DMS53 treated with DMSO at 0.1 percent for 48 hours (cell line): ENCODE data around the gene CCNE1.

Experiments
- DNase-seq: peaks from one replicate; lab custom pipeline; 2025; ENCODE audit not compliant: unreplicated experiment; lab: John Stamatoyannopoulos, UW

CCNE1 gene

DNA sequence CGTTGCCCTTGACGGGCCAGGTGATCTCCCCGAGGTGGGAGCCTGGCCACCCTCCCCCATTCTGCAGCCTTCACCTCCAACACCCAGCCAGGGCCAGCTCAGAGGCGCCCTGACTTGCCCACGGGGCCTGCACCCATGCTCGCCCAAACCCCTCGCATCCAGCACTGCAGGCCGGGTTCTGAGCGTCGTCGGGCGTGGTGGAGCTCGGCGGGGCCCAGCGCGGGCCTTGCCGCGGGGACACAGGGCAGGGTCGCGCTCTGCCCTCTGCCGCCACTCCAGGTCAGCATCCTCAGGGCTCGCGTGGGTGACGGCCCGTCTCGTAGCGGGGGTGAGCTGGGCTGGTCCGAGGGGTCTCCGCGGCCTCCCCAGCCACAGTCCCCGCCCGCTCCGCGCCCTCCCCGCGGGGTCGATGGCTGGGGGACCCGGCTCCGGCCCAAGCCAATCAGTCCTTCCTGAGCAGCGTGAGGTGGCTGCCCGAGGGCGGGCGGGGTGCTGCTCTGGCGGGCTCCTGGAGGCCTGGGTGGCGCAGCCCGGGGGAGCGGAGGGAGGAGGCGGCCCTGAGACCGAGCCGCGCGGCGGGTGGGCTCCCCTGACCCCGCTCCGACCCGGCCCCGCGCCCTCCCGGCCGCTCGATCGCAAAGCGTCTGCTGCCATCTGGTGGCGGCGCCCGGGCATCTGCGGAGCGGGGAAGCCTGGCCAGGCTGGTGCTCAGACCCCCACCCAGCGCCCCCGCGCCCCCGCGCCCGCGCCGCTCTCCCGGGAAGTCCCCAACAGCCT is 61.4 kb downstream of the CCNE1 start:
- no peak for DNase-seq
